ENCODE results near the gene AP3S1.
"Not testable (repeated sequence)": the region's sequence is repeated elsewhere in the genome, so short reads cannot be mapped to it uniquely, and the experiment has no call there.

DNA sequence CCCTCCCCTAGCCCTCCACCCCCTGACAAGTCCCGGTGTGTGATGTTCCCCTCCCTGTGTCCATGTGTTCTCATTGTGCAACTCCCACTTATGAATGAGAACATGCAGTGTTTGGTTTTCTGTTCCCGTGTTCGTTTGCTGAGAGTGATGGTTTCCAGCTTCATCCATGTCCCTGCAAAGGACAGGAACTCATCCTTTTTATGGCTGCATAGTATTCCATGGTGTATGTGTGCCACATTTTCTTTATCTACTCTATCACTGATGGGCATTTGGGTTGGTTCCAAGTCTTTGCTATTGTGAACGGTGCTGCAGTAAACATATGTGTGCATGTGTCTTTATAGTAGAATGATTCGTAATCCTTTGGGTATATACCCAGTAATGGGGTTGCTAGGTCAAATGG is 35.6 kb downstream of the AP3S1 start:
- TF ChIP-seq, protein P1, sequence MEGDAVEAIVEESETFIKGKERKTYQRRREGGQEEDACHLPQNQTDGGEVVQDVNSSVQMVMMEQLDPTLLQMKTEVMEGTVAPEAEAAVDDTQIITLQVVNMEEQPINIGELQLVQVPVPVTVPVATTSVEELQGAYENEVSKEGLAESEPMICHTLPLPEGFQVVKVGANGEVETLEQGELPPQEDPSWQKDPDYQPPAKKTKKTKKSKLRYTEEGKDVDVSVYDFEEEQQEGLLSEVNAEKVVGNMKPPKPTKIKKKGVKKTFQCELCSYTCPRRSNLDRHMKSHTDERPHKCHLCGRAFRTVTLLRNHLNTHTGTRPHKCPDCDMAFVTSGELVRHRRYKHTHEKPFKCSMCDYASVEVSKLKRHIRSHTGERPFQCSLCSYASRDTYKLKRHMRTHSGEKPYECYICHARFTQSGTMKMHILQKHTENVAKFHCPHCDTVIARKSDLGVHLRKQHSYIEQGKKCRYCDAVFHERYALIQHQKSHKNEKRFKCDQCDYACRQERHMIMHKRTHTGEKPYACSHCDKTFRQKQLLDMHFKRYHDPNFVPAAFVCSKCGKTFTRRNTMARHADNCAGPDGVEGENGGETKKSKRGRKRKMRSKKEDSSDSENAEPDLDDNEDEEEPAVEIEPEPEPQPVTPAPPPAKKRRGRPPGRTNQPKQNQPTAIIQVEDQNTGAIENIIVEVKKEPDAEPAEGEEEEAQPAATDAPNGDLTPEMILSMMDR (IDR thresholded peaks at IDR 0.05) = not testable (repeated sequence)
- TF ChIP-seq POLR2AphosphoS5 (IDR thresholded peaks at IDR 0.05) = not testable (repeated sequence)
